Gastrocnemius medialis (tissue), 4 donors: ENCODE results near the gene CRP.

ENCODE experiments used
- CTCF ChIP-seq, 5 experiments: fragments of 450-650 bp in 3 of 5; fragments of 200-600 bp in 2 of 5; sonication (generic) in 2 of 5; IDR thresholded peaks in 4 of 5; conservative IDR thresholded peaks in 1 of 5; 1 replicate in 4 of 5; 2 replicates in 1 of 5; pipeline ENCODE4 v1.5.1; 2016 to 2019; ENCODE audit warnings: antibody characterized with exemption in 5 of 5, mild to moderate bottlenecking in 3 of 5, moderate library complexity in 3 of 5
- POLR2A ChIP-seq, 2 donors: fragments of 450-650 bp; IDR thresholded peaks; one replicate each; pipeline ENCODE4 v1.6.1; 2017; ENCODE audit warnings: antibody characterized with exemption in 2 of 2, mild to moderate bottlenecking in 2 of 2, moderate library complexity in 2 of 2

GRCh38 chr1:159687511-159687910 is 26.9 kb downstream of the CRP start:
- TF ChIP-seq POLR2A (IDR thresholded peaks at IDR 0.05) (no peak), CTCF (IDR thresholded peaks at IDR 0.05 in 4 of 5, conservative IDR thresholded peaks at IDR 0.05 in 1 of 5) (no peak)
